Peyer's patch (tissue), 4 donors: ENCODE measurements around the gene SYNJ1.

ENCODE experiments used
- POLR2A ChIP-seq, 2 donors: fragments of 450-650 bp; IDR thresholded peaks; one replicate each; pipeline ENCODE4 v1.5.1; 2017; ENCODE audit warnings: antibody characterized with exemption in 2 of 2, mild to moderate bottlenecking in 2 of 2, moderate library complexity in 2 of 2
- TF ChIP-seq, protein P1 (sequence below), 6 experiments: fragments of 450-650 bp in 4 of 6; fragments of 200-600 bp in 2 of 6; sonication (generic) in 1 of 6; IDR thresholded peaks; one replicate each; pipeline ENCODE4 v1.5.1; 2017 to 2019; ENCODE audit warnings: antibody characterized with exemption in 6 of 6, mild to moderate bottlenecking in 3 of 6, moderate library complexity in 1 of 6

DNA sequence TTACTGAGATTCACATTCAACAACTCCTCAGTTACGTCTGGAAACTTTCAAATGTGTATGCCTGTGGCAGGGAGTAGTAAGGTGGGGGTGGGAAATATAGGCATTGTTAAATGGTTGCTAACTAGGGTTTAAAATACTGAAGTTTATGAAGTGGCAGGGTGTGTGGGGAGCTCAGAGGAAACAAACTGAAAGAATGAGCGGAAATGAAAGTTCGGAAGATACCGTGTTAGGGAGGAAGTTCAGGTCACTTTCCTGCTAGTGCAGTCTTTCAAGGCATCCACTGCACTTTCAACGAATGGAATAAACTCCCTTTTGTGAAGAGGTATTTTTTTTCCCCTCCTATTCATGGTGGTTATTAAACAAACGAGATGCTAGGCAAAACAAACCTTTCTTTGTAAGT is 19.7 kb downstream of the SYNJ1 start:
- TF ChIP-seq, protein P1, sequence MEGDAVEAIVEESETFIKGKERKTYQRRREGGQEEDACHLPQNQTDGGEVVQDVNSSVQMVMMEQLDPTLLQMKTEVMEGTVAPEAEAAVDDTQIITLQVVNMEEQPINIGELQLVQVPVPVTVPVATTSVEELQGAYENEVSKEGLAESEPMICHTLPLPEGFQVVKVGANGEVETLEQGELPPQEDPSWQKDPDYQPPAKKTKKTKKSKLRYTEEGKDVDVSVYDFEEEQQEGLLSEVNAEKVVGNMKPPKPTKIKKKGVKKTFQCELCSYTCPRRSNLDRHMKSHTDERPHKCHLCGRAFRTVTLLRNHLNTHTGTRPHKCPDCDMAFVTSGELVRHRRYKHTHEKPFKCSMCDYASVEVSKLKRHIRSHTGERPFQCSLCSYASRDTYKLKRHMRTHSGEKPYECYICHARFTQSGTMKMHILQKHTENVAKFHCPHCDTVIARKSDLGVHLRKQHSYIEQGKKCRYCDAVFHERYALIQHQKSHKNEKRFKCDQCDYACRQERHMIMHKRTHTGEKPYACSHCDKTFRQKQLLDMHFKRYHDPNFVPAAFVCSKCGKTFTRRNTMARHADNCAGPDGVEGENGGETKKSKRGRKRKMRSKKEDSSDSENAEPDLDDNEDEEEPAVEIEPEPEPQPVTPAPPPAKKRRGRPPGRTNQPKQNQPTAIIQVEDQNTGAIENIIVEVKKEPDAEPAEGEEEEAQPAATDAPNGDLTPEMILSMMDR (IDR thresholded peaks at IDR 0.05), result no peak
- TF ChIP-seq POLR2A (IDR thresholded peaks at IDR 0.05), result no peak
